ENCODE measurements around the gene RSPH3.
A peak's percentile ranks its signal among the peaks of the same experiment; 100 is the strongest.

RSPH3 gene

DNA sequence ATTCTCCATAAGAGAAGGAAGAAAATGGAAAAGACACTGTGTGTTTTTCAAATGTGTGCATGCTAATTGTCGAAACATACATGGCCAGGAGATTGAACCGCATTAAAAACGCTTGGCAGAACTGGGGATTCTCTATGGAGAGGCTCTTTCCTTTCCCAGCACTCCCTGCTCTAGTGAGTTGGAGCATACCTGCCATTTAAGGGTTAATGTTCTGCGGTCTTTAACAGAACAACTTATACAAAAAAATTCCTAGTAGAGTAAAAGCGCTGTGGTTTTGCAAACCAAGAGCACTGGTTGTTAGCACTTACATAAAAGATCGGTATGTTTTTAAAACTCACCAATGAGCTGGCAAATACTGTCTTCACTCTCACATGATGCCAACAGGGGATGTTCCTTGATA, 43.2 kb upstream of the RSPH3 start:
- Mint-ChIP-seq H3K27me3 (ENCODE audit: low read depth) (peaks cover 14% of the 10 kb centered on the region), H3K36me3 (ENCODE audit: low read depth) (no peaks in the 10 kb centered on the region), H3K9me3 (no peaks in the 10 kb centered on the region), H3K4me1 (peaks cover 7% of the 10 kb centered on the region), H3K4me3 (no peak overlapping the region), H3K27ac (no peak overlapping the region)
- TF ChIP-seq, protein P1, sequence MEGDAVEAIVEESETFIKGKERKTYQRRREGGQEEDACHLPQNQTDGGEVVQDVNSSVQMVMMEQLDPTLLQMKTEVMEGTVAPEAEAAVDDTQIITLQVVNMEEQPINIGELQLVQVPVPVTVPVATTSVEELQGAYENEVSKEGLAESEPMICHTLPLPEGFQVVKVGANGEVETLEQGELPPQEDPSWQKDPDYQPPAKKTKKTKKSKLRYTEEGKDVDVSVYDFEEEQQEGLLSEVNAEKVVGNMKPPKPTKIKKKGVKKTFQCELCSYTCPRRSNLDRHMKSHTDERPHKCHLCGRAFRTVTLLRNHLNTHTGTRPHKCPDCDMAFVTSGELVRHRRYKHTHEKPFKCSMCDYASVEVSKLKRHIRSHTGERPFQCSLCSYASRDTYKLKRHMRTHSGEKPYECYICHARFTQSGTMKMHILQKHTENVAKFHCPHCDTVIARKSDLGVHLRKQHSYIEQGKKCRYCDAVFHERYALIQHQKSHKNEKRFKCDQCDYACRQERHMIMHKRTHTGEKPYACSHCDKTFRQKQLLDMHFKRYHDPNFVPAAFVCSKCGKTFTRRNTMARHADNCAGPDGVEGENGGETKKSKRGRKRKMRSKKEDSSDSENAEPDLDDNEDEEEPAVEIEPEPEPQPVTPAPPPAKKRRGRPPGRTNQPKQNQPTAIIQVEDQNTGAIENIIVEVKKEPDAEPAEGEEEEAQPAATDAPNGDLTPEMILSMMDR (IDR thresholded peaks at IDR 0.05; ENCODE audit: unreplicated experiment in 3 of 3), result no peak

DNA sequence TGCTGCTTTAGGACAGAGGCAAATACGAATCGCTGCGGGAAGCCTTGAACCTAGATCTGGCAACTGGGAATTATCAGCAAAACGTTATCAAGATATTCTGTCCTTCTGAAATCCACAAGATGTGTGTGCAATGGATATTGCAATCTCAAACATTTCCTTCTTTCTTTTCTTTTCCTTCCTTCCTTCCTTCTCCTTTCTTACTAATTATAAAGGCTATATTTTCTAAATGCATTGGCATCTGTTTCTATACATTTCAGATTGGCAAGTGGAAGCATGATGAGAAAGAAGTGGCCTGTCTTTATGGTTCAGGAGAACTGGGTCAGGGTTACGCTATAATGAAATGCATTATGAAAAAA, 42.8 kb upstream of the RSPH3 start:
- Mint-ChIP-seq H3K4me1 (peaks cover 6% of the 10 kb centered on the region), H3K36me3 (ENCODE audit: low read depth) (no peaks in the 10 kb centered on the region), H3K27ac (no peak overlapping the region), H3K4me3 (no peak overlapping the region), H3K9me3 (no peaks in the 10 kb centered on the region), H3K27me3 (ENCODE audit: low read depth) (peaks cover 14% of the 10 kb centered on the region)
- TF ChIP-seq, protein P1 (IDR thresholded peaks at IDR 0.05; ENCODE audit: unreplicated experiment in 3 of 3), result peak in 1 of 3 experiments; percentile 42

DNA sequence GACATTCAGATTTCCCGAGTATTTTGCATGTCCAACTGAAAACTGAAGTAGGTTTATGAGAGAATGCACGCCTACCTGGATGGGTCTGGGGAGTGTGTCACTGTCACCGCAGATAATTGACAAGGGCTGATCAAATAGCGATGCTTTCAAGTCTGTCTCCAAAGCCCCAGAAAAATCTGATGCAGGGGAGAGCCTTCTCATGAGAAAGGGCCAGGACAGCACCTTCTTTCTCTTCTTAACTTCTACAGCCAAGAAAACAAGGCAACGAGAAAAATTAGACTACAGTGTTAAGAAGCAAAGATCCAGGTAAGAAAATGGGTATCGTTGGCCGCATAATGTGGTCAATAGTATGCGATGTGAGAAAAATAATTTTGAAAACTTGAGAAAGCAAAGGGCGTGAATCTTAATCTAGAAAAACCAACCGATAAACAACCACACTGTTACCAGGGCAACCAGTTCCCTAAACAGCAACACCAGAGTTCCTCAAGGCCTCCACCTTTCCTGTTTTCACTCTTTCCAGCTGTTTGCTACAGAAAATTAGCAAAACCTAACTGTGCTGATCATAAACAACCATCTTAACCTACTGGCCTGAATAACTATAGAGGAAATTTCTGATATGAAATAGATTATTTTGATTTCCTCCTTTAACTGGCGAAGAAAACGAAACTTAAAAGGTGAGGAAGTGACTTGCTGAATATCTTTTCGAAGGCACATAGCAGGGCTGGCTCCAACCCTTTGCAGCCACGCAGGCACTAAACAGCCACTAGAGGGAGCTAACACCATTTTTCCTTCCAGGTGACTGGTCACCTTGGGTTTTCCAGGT, 42.2 kb upstream of the RSPH3 start:
- no peak overlapping the region for H3K4me3 Mint-ChIP-seq
- H3K27ac Mint-ChIP-seq, result no peak overlapping the region
- H3K27me3 Mint-ChIP-seq (ENCODE audit: low read depth), result peaks cover 11% of the 10 kb centered on the region
- H3K4me1 Mint-ChIP-seq, result peaks cover 12% of the 10 kb centered on the region
- TF ChIP-seq, protein P1 (IDR thresholded peaks at IDR 0.05; ENCODE audit: unreplicated experiment in 3 of 3), result peak; percentile 95 to 96 (median 96)
- H3K36me3 Mint-ChIP-seq (ENCODE audit: low read depth), result no peaks in the 10 kb centered on the region
- H3K9me3 Mint-ChIP-seq, result no peaks in the 10 kb centered on the region

DNA sequence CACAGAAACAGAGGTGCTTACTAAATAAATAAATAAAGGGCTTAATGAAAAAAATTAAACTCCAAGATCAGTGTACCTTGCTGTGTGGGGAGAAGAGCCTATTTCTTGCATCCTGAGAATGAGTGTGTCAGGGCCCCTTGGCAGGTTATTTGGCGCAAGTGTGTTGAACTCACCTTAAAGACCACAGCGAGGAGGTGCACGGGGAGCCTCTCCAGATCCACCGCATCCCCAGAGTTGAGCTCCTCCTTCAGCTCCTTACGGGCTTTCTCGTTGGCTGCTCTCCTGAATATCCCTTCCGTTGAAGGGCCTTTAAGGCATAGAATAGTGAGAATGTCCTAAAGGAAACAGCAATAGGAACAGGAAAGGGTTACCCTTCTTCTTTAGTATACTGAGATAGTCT, 41.2 kb upstream of the RSPH3 start:
- H3K4me3 Mint-ChIP-seq, result no peak overlapping the region
- no peak overlapping the region for H3K27ac Mint-ChIP-seq
- H3K36me3 Mint-ChIP-seq (ENCODE audit: low read depth), result no peaks in the 10 kb centered on the region
- TF ChIP-seq, protein P1 (IDR thresholded peaks at IDR 0.05; ENCODE audit: unreplicated experiment in 3 of 3), result no peak
- H3K4me1 Mint-ChIP-seq, result peaks cover 12% of the 10 kb centered on the region
- no peaks in the 10 kb centered on the region for H3K9me3 Mint-ChIP-seq
- H3K27me3 Mint-ChIP-seq (ENCODE audit: low read depth), result peaks cover 8% of the 10 kb centered on the region

DNA sequence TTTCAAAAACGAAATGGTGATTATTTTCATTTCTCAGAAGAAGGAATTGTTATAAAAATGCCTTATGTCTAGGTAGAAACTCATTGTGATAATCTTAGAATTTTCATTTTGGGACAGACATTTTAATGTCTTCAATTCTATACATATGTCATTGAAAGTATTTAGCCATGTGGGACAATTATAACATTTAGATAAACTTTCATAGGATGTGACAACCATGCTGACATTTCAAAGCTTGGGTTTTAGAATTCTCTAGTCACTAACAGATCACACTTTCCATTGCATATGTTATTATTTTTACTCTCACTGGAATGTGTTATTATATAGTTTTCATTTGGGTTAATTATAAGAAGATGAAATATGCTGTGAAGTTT, 39.9 kb upstream of the RSPH3 start:
- Mint-ChIP-seq H3K27me3 (ENCODE audit: low read depth) (peaks cover 7% of the 10 kb centered on the region), H3K36me3 (ENCODE audit: low read depth) (no peaks in the 10 kb centered on the region), H3K27ac (no peak overlapping the region), H3K4me1 (peaks cover 11% of the 10 kb centered on the region), H3K9me3 (no peaks in the 10 kb centered on the region), H3K4me3 (no peak overlapping the region)
- TF ChIP-seq, protein P1 (IDR thresholded peaks at IDR 0.05; ENCODE audit: unreplicated experiment in 3 of 3), result no peak
